ENCODE results near the gene TSC22D4.
A peak's percentile ranks its signal among the peaks of the same experiment; 100 is the strongest.
"Not testable (repeated sequence)": the region's sequence is repeated elsewhere in the genome, so short reads cannot be mapped to it uniquely, and the experiment has no call there.

TSC22D4 gene

GRCh38 chr7:100478958-100479660, at the start of gene TSC22D4:
TSC22D4 (minus strand) TSS chr7:100479214; CDS start chr7:100478038, 1,176 bp downstream.
- peak; percentile 75 to 88 (median 85) for DNase-seq (ENCODE audit: low read depth in 3 of 3, low spot score in 1 of 3)

- not testable (repeated sequence) for DNase-seq (ENCODE audit: low read depth in 3 of 3, low spot score in 1 of 3)
These were observed 49.3 kb upstream of the TSC22D4 start for GRCh38 chr7:100528108-100528866.

GRCh38 chr7:100523192-100523591, 44.2 kb upstream of the TSC22D4 start:
- not testable (repeated sequence) for DNase-seq (ENCODE audit: low read depth in 3 of 3, low spot score in 1 of 3)

- not testable (repeated sequence) for DNase-seq (ENCODE audit: low read depth in 3 of 3, low spot score in 1 of 3)
These were observed 43.0 kb upstream of the TSC22D4 start for GRCh38 chr7:100521909-100522593.

- DNase-seq (ENCODE audit: low read depth in 3 of 3, low spot score in 1 of 3) = no peak
These were observed 42.1 kb upstream of the TSC22D4 start for GRCh38 chr7:100521076-100521475.

GRCh38 chr7:100520138-100520537, 41.1 kb upstream of the TSC22D4 start:
- no peak for DNase-seq (ENCODE audit: low read depth in 3 of 3, low spot score in 1 of 3)

GRCh38 chr7:100519580-100519979, 40.6 kb upstream of the TSC22D4 start:
- no peak for DNase-seq (ENCODE audit: low read depth in 3 of 3, low spot score in 1 of 3)

GRCh38 chr7:100517305-100517704, 38.3 kb upstream of the TSC22D4 start:
- no peak for DNase-seq (ENCODE audit: low read depth in 3 of 3, low spot score in 1 of 3)

- DNase-seq (ENCODE audit: low read depth in 3 of 3, low spot score in 1 of 3) = peak in 1 of 3 donors; percentile 19
These were observed 37.3 kb upstream of the TSC22D4 start for GRCh38 chr7:100516135-100516812.

GRCh38 chr7:100515072-100515532, 36.1 kb upstream of the TSC22D4 start:
- no peak for DNase-seq (ENCODE audit: low read depth in 3 of 3, low spot score in 1 of 3)

GRCh38 chr7:100513212-100513810, 34.3 kb upstream of the TSC22D4 start:
- no peak for DNase-seq (ENCODE audit: low read depth in 3 of 3, low spot score in 1 of 3)

- no peak for DNase-seq (ENCODE audit: low read depth in 3 of 3, low spot score in 1 of 3)
These were observed 31.6 kb upstream of the TSC22D4 start for GRCh38 chr7:100510437-100511239.

- DNase-seq (ENCODE audit: low read depth in 3 of 3, low spot score in 1 of 3) = no peak
These were observed 30.2 kb upstream of the TSC22D4 start for GRCh38 chr7:100509231-100509630.

GRCh38 chr7:100506356-100506923, 27.4 kb upstream of the TSC22D4 start:
- no peak for DNase-seq (ENCODE audit: low read depth in 3 of 3, low spot score in 1 of 3)

GRCh38 chr7:100504887-100505611, 26.0 kb upstream of the TSC22D4 start:
- no peak for DNase-seq (ENCODE audit: low read depth in 3 of 3, low spot score in 1 of 3)

- not testable (repeated sequence) for DNase-seq (ENCODE audit: low read depth in 3 of 3, low spot score in 1 of 3)
These were observed 25.0 kb upstream of the TSC22D4 start for GRCh38 chr7:100504031-100504430.

GRCh38 chr7:100500743-100501142, 21.7 kb upstream of the TSC22D4 start:
- not testable (repeated sequence) for DNase-seq (ENCODE audit: low read depth in 3 of 3, low spot score in 1 of 3)

- no peak for DNase-seq (ENCODE audit: low read depth in 3 of 3, low spot score in 1 of 3)
These were observed 17.5 kb upstream of the TSC22D4 start for GRCh38 chr7:100496509-100496908.
